ENCODE data around the gene METTL15.
"Not testable (repeated sequence)": the region's sequence is repeated elsewhere in the genome, so short reads cannot be mapped to it uniquely, and the experiment has no call there.

METTL15 gene

GRCh38 chr11:28259177-28259843, 151.1 kb downstream of the METTL15 start:
- Histone ChIP-seq H3K27ac (no peak overlapping the region), H3K4me3 (no peak overlapping the region)

DNA sequence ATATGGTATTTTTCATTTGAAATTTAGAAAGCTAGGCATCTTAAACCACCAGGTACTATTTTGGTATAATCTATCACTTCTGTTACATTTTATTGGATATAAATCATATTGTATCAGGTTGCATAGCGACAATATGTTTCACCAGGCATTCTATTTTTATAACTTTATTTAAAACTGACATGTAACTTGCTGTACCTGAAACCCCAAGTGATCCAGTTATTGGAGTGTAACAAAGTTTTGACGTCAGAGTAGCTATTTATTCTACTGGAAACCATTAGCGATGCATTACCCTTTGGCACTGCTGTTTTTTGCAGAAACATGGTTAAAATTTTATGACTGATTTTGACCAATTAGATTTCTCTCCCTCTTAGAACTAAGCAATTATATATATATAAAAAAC, 160.7 kb downstream of the METTL15 start:
- H3K27ac ChIP-seq, result no peak overlapping the region
- no peak overlapping the region for H3K4me3 ChIP-seq

DNA sequence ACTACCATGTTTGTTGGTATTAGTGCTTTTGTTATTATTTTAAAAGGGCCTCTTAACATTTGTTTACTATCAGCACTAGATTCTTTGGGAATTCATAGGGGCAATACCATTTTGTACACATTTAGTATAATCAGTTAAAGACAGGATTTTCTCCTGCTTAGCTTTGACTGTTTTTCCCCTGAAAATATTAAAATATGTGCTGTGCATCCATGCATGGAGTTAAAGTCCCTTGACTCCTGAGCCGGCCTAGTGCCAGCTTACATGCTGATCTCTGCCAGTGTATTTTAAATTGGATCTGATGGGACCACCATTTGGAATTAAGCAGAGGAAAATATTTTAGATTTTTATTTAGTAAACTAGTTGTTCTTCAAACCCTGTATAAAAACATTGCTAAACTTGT, 161.4 kb downstream of the METTL15 start:
- Histone ChIP-seq H3K27ac (no peak overlapping the region), H3K4me3 (no peak overlapping the region)

GRCh38 chr11:28272247-28272646, 164.1 kb downstream of the METTL15 start:
- H3K27ac ChIP-seq, H3K4me3 ChIP-seq: not testable (repeated sequence)

DNA sequence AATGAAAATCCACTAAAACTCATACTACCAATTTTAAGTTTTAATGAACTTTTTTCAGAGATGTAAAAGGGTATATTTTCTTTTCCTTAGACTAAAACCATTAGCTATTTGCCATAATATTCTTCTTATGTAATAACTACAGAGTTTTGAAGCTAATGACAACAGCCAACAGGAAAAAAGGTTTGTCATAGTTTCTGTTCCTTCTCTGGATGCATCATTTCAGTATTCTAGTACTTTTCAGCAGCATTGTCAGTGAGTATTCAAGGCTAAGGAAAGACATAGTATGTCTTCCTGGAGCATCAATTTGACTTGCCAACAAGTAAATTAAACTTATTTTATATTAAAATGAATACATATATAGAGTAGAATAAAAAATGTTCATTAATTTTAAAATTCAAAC, 166.0 kb downstream of the METTL15 start:
- H3K27ac ChIP-seq, result no peak overlapping the region
- no peak overlapping the region for H3K4me3 ChIP-seq

DNA sequence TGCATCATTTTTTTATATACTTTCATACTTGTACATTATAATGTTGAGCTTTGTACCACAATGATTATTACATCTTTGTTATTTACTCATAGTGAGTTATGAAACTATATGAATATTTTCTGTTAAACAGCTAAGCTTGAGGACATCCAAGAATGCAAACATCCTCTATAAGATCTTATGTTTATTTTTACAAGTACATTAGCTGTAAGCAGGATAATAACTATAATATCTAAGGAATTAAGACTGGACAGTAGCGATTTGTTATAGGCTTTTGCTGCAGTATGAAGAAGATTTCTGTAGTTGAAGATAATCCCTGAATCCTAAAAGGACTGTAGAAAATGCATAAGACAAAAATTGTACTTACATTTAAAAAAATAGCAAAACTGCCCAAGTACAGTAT, 176.0 kb downstream of the METTL15 start:
- no peak overlapping the region for H3K27ac ChIP-seq
- H3K4me3 ChIP-seq, result no peak overlapping the region

GRCh38 chr11:28289444-28289843, 181.3 kb downstream of the METTL15 start:
- Histone ChIP-seq H3K27ac (no peak overlapping the region), H3K4me3 (no peak overlapping the region)

DNA sequence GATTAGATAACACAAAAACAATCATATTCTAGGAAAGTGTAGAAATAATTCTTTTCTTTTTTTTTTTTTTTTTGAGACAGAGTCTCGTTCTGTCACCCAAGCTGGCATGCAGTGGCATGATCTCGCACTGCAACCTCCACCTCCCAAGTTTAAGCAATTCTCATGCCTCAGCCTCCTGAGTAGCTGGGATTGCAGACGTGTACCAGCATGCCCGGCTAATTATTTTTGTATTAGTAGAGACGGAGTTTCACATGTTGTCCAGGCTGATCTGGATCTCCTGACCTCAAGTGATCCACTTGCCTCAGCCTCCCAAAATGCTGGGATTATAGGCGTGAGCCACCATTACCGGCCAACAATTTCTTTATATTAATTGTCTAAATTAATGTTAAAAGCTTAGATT, 182.8 kb downstream of the METTL15 start:
- not testable (repeated sequence) for H3K4me3 ChIP-seq, H3K27ac ChIP-seq

GRCh38 chr11:28296426-28296825, 188.2 kb downstream of the METTL15 start:
- Histone ChIP-seq H3K4me3 (no peak overlapping the region), H3K27ac (no peak overlapping the region)

- H3K27ac ChIP-seq, result no peak overlapping the region
- H3K4me3 ChIP-seq, result no peak overlapping the region
Measured at GRCh38 chr11:28298209-28298608, 190.0 kb downstream of the METTL15 start.

GRCh38 chr11:28303477-28304191, 195.4 kb downstream of the METTL15 start:
- H3K4me3 ChIP-seq, result no peak overlapping the region
- H3K27ac ChIP-seq, result no peak overlapping the region

DNA sequence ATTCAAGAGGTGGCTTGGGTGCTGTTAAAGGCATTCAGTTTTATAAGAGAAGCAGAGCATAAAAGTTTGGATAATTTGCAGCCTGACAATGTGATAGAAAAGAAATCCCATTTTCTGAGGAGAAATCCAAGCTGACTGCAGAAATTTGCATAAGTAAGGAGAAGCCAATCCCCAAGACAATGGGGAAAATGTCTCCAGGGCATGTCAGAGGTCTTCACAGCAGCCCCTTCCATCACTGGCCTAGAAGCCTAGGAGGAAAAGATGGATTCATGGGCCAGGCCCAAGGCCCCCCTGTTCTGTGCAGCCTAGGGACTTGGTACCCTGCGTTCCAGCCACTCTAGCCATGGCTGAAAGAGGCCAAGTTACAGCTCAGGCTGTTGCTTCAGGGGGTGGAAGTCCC, 207.3 kb downstream of the METTL15 start:
- Histone ChIP-seq H3K27ac (no peak overlapping the region), H3K4me3 (no peak overlapping the region)

GRCh38 chr11:28318871-28319270, 210.7 kb downstream of the METTL15 start:
- Histone ChIP-seq H3K4me3 (no peak overlapping the region), H3K27ac (no peak overlapping the region)

GRCh38 chr11:28323621-28324020, 215.4 kb downstream of the METTL15 start:
- no peak overlapping the region for H3K27ac ChIP-seq

DNA sequence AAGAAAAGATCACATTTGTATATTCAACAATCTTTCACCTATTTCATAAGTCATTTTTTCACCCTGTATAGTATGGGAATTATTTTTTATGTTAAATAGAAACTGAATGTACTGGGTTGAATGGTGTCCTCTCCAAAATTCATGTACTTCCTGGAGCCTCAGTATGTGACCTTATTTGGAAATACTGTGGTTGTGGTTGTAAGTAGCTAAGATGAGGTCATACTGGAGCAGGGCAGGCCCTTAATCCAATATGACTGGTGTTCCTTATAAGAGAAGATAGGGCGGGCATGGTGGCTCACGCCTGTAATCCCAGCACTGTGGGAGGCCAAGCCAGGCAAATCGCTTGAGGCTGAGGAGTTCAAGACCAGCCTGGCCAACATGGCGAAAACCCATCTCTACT, 224.2 kb downstream of the METTL15 start:
- not testable (repeated sequence) for H3K4me3 ChIP-seq

More at GRCh38 chr11:28323621-28324020, 215.4 kb downstream of the METTL15 start:
- H3K4me3 ChIP-seq, result no peak overlapping the region

DNA sequence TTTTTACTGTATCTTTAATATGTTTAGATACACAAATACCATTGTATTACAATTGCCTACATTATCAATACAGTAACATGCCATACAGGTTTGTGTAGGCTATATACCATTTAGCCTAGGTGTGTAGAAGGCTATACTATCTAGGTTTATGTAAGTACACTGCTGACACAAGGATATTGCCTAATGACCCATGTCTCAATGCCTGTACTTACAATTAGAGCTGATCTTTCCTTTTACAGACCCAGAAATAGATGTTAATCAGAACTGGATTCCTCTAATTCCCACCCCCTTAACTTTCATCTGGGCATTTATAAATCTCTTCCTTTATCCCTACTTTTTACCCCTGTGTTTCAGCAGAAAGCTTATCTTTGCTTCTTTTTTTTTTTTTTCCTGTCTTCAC, 229.5 kb downstream of the METTL15 start:
- H3K27ac ChIP-seq, result no peak overlapping the region
- H3K4me3 ChIP-seq, result no peak overlapping the region

More for the DNA sequence above, 224.2 kb downstream of the METTL15 start:
- not testable (repeated sequence) for H3K27ac ChIP-seq

DNA sequence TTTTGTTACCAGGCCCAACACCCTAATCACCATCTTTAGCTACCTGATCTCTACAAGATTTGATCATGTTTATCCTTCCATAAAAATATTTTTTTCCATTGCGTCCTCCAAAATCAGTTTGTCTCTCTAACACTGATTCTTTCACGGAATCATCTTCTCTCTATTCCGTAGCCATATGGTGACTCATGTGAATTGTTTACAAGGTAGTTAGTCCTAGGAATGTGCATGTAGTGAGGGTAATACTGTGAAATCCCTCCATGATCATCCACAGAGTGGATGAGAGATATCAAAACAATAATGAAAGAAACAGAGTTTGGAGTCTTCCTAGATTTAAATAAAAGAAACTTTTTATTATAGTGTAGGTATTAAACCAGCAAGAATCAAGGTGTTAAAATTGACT, 230.2 kb downstream of the METTL15 start:
- Histone ChIP-seq H3K4me3 (no peak overlapping the region), H3K27ac (no peak overlapping the region)

DNA sequence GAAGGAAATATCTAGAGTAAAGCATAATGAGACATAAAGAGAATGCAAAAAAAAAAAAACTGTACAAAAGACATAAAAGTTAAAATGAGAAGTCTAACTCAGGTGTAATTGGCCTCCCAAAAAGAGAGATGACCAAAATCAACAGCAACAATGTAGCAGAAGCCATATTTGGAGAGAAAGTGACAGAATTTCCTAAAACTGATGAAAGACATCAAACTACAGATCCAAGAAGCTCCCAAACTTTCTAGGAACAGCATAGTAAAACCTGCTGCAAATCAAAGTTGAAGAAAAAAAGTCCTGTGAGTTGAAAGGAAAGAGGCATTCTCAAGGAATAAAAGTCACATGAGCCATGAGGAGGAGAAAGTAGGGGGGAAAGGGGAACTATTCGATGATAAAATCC, 231.3 kb downstream of the METTL15 start:
- no peak overlapping the region for H3K27ac ChIP-seq
- no peak overlapping the region for H3K4me3 ChIP-seq

DNA sequence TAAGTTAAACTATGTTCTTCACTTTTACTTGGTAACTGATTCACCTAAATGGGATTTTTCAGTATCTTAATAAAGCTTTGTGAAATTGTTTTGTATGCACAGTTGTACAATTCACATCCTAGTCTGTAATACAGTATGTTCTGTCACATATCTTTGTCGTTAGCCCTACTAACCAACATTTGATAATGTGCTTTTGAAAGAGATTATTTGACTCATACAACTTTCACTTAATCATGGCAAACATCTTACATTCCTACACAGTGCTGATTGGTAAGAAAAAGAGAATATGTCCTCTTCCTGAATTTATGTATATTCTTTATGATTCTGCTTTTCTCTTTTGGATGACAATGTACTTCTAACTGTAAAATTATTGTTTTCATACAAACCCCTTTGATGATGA, 234.5 kb downstream of the METTL15 start:
- no peak overlapping the region for H3K27ac ChIP-seq
- H3K4me3 ChIP-seq, result no peak overlapping the region

DNA sequence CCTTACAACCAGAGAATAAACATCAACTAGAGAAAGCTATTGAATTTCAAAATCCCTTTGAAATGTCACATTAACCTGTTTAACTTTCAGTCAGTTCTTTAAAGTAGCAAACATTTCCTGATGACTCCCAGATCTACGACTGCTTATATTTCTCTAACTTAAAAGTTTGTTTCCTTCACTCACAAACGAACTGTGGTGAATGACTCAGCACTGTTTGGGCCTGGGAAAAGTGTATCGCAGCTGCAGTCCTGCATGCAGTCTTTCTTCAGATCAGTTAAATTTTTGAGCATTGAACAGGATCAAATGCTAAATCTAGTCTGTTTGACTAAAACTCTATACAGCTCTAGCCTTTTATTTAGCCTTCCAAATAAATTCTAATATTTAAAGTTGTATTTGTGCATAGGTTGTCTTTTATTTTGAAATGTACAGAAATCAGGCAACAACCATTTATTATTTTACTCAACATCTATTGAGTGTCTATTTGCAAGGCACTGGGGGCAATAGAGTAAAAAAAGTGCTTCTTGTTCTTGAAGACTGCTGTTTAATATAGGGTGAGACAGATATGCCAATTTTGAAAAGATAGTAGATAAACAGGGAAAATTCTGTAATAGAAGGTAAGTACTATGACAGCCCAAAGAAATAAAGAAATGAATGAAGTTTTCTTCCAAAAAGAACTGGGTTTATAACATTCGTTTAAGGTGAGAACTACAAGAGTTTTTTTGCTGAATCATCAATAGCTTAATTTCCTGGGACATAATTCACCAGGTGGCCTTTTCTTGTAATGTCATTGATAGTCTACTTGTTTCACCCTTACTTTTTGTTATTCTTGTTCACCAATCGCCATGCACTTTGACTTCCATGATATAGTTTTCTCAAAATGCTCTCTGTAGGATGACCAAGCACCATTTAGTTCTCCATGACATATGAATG, 235.4 kb downstream of the METTL15 start:
- no peak overlapping the region for H3K27ac ChIP-seq
- no peak overlapping the region for H3K4me3 ChIP-seq

DNA sequence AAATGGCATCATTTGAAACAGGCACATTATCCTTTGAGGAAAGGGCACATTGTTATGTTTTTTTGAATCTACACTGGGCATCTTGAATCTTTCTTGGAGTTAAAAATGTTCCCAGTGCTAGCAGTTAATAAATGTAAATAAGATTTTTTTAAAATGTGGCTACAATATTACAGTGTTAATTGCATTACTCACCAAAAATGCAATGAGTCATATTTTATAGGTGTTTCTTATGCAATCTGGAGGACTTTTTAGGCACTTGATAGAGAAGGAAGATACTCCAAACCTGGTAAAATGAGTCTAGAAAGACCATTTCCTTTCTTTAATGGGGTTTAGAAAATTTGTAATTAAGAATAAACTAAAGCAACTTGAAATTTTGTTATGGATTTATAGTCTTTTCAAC, 238.0 kb downstream of the METTL15 start:
- no peak overlapping the region for H3K4me3 ChIP-seq
- no peak overlapping the region for H3K27ac ChIP-seq

Data from skin epidermis (tissue), 12 donors.